Astrocyte of the cerebellum (primary cell): Measurements from ENCODE around the gene ELAVL3.
A peak's percentile ranks its signal among the peaks of the same experiment; 100 is the strongest.

Experiments used
- DNase-seq: peaks from one replicate; pipeline ENCODE4 v3.0.0-alpha.2; 2011; ENCODE audit warnings: low read depth
- H3K4me3 ChIP-seq: 2 replicates; pipeline ENCODE4 v1.5.1; 2011; ENCODE audit warnings: mild to moderate bottlenecking, low read depth, low read length, moderate library complexity
- in situ Hi-C: cut with HindIII; loops from 2 replicates; pipeline ENCODE4 v1.10.0; 2017; ENCODE audit warnings: low sequenced_read_pairs
- TF ChIP-seq, protein P1 (sequence below): IDR thresholded peaks from 2 replicates; pipeline ENCODE4 v1.5.1; 2012; ENCODE audit warnings: low read length, low read depth, moderate library complexity, mild to moderate bottlenecking; ENCODE audit errors: missing control alignments

The ELAVL3 gene

DNA sequence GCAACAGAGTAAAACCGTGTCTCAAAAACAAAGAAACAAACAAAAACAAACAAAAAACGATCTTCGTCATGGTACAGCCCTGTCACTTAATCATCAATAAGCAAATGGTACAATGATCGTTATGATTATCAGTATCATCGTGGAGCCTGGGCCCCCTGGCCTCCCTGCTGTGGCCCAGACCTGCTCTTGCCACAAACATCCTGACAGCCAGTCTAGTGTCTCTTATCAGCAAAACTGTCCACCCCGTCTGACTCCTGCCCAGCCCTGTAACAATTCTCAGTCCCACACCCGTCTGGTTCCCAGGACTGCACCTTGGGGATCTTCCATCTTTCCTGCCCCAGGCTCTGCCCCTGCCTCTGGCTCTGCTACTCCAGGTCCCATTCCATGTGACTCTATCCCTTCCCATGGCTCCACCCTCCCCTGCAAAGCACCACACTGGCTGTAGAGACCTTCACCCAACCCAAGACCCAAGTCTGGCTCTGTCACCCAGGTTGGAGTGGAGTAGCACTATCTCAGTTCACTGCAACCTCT is 19.1 kb upstream of the ELAVL3 start:
- DNase-seq: no peak
- H3K4me3 ChIP-seq: no peak overlapping the region
- in situ Hi-C loops: no loop called here
- TF ChIP-seq, protein P1, sequence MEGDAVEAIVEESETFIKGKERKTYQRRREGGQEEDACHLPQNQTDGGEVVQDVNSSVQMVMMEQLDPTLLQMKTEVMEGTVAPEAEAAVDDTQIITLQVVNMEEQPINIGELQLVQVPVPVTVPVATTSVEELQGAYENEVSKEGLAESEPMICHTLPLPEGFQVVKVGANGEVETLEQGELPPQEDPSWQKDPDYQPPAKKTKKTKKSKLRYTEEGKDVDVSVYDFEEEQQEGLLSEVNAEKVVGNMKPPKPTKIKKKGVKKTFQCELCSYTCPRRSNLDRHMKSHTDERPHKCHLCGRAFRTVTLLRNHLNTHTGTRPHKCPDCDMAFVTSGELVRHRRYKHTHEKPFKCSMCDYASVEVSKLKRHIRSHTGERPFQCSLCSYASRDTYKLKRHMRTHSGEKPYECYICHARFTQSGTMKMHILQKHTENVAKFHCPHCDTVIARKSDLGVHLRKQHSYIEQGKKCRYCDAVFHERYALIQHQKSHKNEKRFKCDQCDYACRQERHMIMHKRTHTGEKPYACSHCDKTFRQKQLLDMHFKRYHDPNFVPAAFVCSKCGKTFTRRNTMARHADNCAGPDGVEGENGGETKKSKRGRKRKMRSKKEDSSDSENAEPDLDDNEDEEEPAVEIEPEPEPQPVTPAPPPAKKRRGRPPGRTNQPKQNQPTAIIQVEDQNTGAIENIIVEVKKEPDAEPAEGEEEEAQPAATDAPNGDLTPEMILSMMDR: no peak

DNA sequence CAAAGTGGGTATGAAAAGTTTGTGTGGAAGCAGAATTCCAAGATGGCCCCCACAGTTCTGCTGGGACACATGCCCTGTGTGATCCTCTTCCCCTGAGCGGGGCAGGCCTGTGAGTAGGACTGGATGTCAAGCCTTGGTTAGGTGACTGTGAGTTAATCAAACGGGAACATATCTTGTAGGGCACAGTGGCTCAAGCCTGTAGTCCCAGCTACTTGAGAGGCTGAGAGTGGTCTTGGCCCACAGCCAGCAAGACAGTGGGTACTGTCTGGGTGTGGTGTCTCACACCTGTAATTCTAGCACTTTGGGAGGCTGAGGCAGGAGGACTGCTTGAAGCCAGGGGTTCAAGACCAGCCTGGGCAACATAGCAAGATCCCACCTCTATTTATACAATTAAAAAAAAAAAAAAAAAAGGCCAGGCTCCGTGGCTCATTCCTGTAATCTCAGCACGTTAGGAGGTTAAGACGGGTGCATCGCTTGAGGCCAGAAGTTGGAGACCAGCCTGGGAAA is 18.4 kb upstream of the ELAVL3 start:
- no peak overlapping the region for H3K4me3 ChIP-seq
- TF ChIP-seq, protein P1: no peak
- DNase-seq: no peak
- in situ Hi-C loops: no loop called here

DNA sequence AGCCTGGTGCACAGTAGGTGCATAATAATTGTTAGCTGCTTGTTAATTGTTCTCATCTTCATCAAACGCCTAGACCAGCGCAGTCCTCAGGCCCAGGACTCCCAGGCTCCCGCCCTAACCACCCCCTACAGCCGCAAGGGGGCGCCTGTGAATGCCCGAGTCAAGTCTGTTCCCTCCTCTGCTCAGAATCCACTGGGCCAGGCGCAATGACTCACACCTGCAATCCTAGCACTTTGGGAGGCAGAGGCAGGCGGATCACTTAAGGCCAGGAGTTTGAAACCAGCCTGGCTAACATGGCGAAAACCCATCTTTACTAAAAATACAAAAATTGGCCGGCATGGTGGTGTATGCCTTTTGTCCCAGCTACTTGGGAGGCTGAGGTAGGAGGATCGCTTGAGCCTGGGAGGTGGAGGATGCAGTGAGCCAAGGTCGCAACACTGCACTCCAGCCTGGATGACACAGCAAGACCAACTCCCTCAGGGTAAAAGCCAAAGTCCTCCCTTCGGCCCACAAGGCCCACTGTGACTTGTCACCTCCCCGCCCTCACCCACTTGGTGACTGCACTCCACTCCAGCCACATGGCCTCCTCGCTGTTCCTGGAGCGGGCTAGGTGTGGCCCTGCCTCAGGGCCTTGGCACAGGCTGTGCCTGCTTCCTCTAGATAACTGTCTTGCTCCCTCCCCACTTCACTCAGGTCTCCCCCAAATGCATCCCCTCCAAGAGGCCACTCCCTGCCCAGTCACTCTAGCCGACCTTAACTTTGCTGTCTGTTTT is 15.7 kb upstream of the ELAVL3 start:
- in situ Hi-C loops: no loop called here
- TF ChIP-seq, protein P1: peak; percentile 73
- DNase-seq: peak; percentile 52
- H3K4me3 ChIP-seq: no peak overlapping the region

DNA sequence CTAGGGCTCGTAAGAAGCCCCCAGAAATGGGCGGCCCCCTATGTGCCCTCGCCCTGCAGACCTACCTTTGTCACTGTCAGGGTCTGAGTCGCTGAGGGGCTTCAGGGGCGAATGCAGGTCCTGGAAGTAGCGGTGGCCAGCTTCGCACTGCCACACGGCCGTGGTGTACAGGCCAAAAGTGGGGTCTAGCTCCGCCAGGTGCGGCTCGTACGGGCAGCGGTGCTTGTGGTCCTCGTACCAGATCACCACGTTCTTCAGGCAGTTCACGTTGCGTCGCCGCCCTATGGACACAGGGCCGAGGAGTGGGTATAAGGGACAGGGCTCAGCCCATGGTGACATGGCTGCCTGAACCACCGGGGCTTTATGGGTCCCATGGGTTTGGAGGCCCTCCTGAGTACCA is 15.0 kb upstream of the ELAVL3 start:
- TF ChIP-seq, protein P1: no peak
- in situ Hi-C loops: no loop called here
- H3K4me3 ChIP-seq: no peak overlapping the region
- DNase-seq: no peak

DNA sequence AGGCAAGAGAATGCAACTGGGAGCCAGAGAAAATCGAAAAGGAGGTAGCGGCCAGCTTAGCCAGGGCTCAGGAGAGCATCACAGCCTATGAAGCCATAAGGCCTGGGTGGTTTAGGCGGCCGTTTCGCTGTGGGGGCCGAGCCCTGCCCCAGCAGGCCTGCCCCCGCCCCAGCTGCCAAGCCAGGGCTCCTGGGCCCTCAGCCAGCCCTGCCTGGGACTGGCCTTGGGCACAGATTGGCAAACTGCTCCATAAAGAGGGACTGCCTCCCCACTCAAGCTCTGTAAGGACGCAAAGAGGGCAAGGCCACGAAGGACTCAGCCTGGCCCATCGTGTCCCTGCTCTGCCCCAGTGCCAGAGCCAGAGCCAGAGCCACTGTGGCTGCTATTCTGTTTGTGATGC is 14.6 kb upstream of the ELAVL3 start:
- TF ChIP-seq, protein P1: no peak
- no peak for DNase-seq

DNA sequence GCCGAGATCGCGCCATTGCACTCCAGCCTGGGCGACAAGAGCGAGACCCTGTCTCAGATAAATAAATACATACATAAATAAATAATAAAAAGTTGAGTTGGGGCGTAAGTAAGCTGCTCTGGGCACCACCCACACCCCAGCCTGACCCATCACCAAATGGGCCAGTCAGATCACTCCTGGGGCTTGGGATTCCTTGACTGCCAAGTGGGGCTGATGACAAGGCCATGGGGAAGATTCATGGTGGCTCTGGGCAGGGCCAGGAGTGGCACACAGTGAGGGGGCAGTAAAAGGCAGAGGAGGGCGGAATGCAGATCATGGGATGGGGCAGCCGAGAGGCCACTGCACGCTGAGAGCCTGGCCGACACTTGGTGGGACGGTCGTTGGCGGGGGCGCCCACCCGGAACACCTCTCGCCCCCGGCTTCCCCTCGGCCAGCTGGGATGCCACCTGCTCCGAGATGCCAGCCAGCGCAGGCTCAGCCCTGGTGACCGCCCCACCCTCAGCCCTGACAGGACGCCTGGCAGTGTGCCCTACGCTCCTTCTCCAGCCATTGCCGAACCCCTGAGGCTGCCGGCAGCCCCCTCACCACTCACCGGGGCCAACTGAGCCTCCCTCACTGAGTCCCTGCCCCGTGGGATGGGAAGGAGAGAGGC is 13.9 kb upstream of the ELAVL3 start:
- TF ChIP-seq, protein P1: no peak
- in situ Hi-C loops: no loop called here
- H3K4me3 ChIP-seq: no peak overlapping the region
- DNase-seq: no peak

More for the DNA sequence above, 14.6 kb upstream of the ELAVL3 start:
- no peak overlapping the region for H3K4me3 ChIP-seq
- in situ Hi-C loops: no loop called here
